Endothelial cell of umbilical vein (primary cell): Measurements from ENCODE around the gene RANBP17. TPM values are rescaled to one million over a fixed set of nuclear protein-coding genes. Genes with fewer than 3 reads are reported as not detected.

Experiments
- BruUV-seq: library from RNA; stranded (reverse); fragments of 400-500 nt; replicated peaks from 2 replicates; lab custom pipeline; 2021; lab: Mats Ljungman, UMichigan
- CTCF ChIA-PET: fragments of 300-600, 350-600 bp; sonication (Branson Sonifier 250); formaldehyde crosslinking; loops from one replicate; lab custom pipeline; 2021; ENCODE audit warnings: antibody characterized with exemption, inconsistent platforms; lab: Charles Lee
- POLR2A ChIA-PET: fragments of 300-600, 350-600 bp; sonication (Branson Sonifier 250); formaldehyde crosslinking; loops from one replicate; lab custom pipeline; 2021; ENCODE audit warnings: antibody characterized with exemption, inconsistent platforms; lab: Charles Lee
- DNase-seq: peaks from one replicate; pipeline ENCODE4 v3.0.0-alpha.2; 2011; ENCODE audit warnings: low read depth, low spot score
- FAIRE-seq: peaks from 2 replicates; lab custom pipeline; 2011; peaks lifted over from hg19 to GRCh38; lab: Jason Lieb, UNC
- H2AFZ ChIP-seq: 2 replicates; pipeline ENCODE4 v1.6.0; 2012; ENCODE audit warnings: low read depth, low read length, control low read depth, inconsistent platforms
- H3K27ac ChIP-seq: 2 replicates; pipeline ENCODE4 v1.5.1; 2011; ENCODE audit warnings: low read depth, mild to moderate bottlenecking, control low read depth, low read length, moderate library complexity; ENCODE audit not compliant: insufficient read depth
- H3K27me3 ChIP-seq, 2 experiments: 2 replicates each; pipeline versions ENCODE4 v1.6.0 to v1.6.1; 2011; ENCODE audit warnings: low read length in 2 of 2, mixed read lengths in 1 of 2; ENCODE audit not compliant: control insufficient read depth in 2 of 2, insufficient read depth in 2 of 2
- H3K36me3 ChIP-seq, 2 experiments: 2 replicates in 1 of 2; 3 replicates in 1 of 2; pipeline ENCODE4 v1.5.1; 2011; ENCODE audit warnings: low read length in 2 of 2, mild to moderate bottlenecking in 1 of 2, moderate library complexity in 1 of 2; ENCODE audit not compliant: control insufficient read depth in 2 of 2, insufficient read depth in 2 of 2; ENCODE audit errors: extremely low read depth in 1 of 2
- H3K4me1 ChIP-seq: 3 replicates; pipeline ENCODE4 v1.5.1; 2011; ENCODE audit warnings: mild to moderate bottlenecking, low read length; ENCODE audit not compliant: control insufficient read depth, insufficient read depth; ENCODE audit errors: extremely low read depth
- H3K4me2 ChIP-seq: 2 replicates; pipeline ENCODE4 v1.6.1; 2011; ENCODE audit warnings: low read length, control low read depth, mixed read lengths; ENCODE audit not compliant: insufficient read depth
- H3K4me3 ChIP-seq, 3 experiments: fragments of 200-600 bp in 1 of 3; sonication (generic), shearing (Covaris generic) in 1 of 3; replicated peaks in 1 of 3; 2 replicates each; pipeline ENCODE4 v1.5.1; 2011 to 2016; ENCODE audit warnings: control low read depth in 3 of 3, low read length in 3 of 3, mild to moderate bottlenecking in 2 of 3, inconsistent platforms in 1 of 3, low read depth in 1 of 3, moderate library complexity in 1 of 3; ENCODE audit not compliant: insufficient read depth in 1 of 3
- H3K79me2 ChIP-seq: 2 replicates; pipeline ENCODE4 v1.6.0; 2012; ENCODE audit warnings: low read length, inconsistent platforms; ENCODE audit not compliant: control insufficient read depth, insufficient read depth
- H3K9ac ChIP-seq: replicated peaks from 2 replicates; pipeline ENCODE3; 2011; ENCODE audit warnings: low read length, control low read depth; ENCODE audit not compliant: insufficient read depth; ENCODE audit errors: extremely low read depth
- H3K9me1 ChIP-seq: replicated peaks from 3 replicates; pipeline ENCODE4 v1.6.0; 2011; ENCODE audit warnings: mild to moderate bottlenecking, low read length; ENCODE audit not compliant: control insufficient read depth, insufficient read depth; ENCODE audit errors: extremely low read depth
- H3K9me3 ChIP-seq: replicated peaks from 2 replicates; pipeline ENCODE4 v1.5.1; 2012; ENCODE audit warnings: low read length, inconsistent platforms; ENCODE audit not compliant: control insufficient read depth, insufficient read depth
- H4K20me1 ChIP-seq: replicated peaks from 2 replicates; pipeline ENCODE3; 2011; ENCODE audit warnings: mild to moderate bottlenecking, low read length; ENCODE audit not compliant: control insufficient read depth, insufficient read depth; ENCODE audit errors: extremely low read depth
- EZH2 ChIP-seq: IDR thresholded peaks from 2 replicates; pipeline ENCODE4 v1.6.1; 2012; ENCODE audit warnings: borderline replicate concordance, low read depth, mild to moderate bottlenecking, moderate library complexity, low read length, inconsistent platforms; ENCODE audit not compliant: severe bottlenecking
- FOS ChIP-seq: IDR thresholded peaks from 2 replicates; pipeline ENCODE4 v1.6.1; 2011; ENCODE audit warnings: mild to moderate bottlenecking, low read length, moderate library complexity, borderline replicate concordance; ENCODE audit not compliant: insufficient read depth
- GATA2 ChIP-seq: IDR thresholded peaks from 2 replicates; pipeline ENCODE4 v1.7.0; 2011; ENCODE audit warnings: low read depth, mild to moderate bottlenecking, moderate library complexity, mixed read lengths, low read length; ENCODE audit not compliant: insufficient read length, insufficient read depth
- JUN ChIP-seq: IDR thresholded peaks from 2 replicates; pipeline ENCODE4 v1.6.1; 2011; ENCODE audit warnings: borderline replicate concordance, low read depth; ENCODE audit not compliant: insufficient read length, insufficient read depth
- MYC ChIP-seq: IDR thresholded peaks from one replicate; pipeline ENCODE4 v1.6.1; 2011; ENCODE audit warnings: mild to moderate bottlenecking, low read depth, low read length
- POLR2A ChIP-seq: IDR thresholded peaks from 2 replicates; pipeline ENCODE4 v1.6.1; 2012; ENCODE audit warnings: low read depth, mild to moderate bottlenecking, control low read depth, low read length
- POLR2AphosphoS5 ChIP-seq: IDR thresholded peaks from 2 replicates; pipeline ENCODE4 v1.6.1; 2012; ENCODE audit warnings: low read depth, mild to moderate bottlenecking, control low read depth, low read length, moderate library complexity; ENCODE audit not compliant: insufficient read depth
- dilution Hi-C: fragments of 300-500 bp; cut with MboI; formaldehyde crosslinking; loops from one replicate; pipeline ENCODE4 v1.15.0; 2019; ENCODE audit warnings: low sequenced_read_pairs; ENCODE audit not compliant: extremely low pct_ligation_motif_present
- intact Hi-C: fragments of 100-400 bp; cut with micrococcal nuclease; formaldehyde crosslinking; loops from one replicate; pipeline ENCODE4 v1.10.0; 2022
- polyA plus RNA-seq, 4 experiments: library from polyadenylated mRNA; depleted of rRNA in 3 of 4; stranded (reverse) in 3 of 4; unstranded in 1 of 4; fragments of >200 nt; gene quantifications; 2 replicates each; pipeline versions ENCODE4 v1.2.1 to v1.2.3, GENCODE V29; 2011 to 2012; ENCODE audit warnings: missing spikeins in 1 of 4
- total RNA-seq: library from RNA; stranded (reverse); gene quantifications from 2 replicates; pipeline ENCODE4 v1.2.3, GENCODE V29; 2021
- TF ChIP-seq, protein P1 (sequence below): IDR thresholded peaks from 2 replicates; pipeline ENCODE4 v1.6.1; 2011; ENCODE audit not compliant: insufficient read depth, insufficient read length
- TF ChIP-seq, protein P2 (sequence below), 2 donors: IDR thresholded peaks; 1 replicate in 1 of 2; 2 replicates in 1 of 2; pipeline ENCODE4 v1.5.1; 2011; ENCODE audit warnings: low read length in 2 of 2, mild to moderate bottlenecking in 2 of 2, moderate library complexity in 2 of 2, control low read depth in 1 of 2, inconsistent platforms in 1 of 2, low read depth in 1 of 2; ENCODE audit not compliant: insufficient read depth in 1 of 2; ENCODE audit errors: extremely low read depth in 1 of 2

Gene RANBP17
- total and polyA plus RNA-seq, 2 donors (not counting 3 experiments of a cell fraction or from before 2014, with no cell fraction given) = 5.6 to 13.6 TPM

DNA sequence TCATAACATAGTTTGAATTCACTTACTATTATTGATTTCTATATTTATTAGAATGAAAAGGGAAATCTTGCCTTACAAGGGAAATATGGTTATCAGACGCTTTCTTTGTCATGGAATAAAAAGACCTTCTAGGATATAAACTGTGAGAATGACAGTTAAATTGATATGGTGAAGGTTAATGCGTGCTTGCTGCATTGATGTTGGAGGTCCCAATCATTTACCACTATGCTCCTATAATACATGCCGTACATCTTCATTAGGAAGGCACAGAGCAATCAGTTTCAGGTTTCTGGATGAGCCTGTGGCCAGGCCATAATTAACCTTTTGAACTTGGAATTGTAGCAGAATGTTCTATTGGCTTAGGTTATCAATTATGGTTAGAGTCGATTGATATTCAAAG, 245.9 kb downstream of the RANBP17 start:
- no peak for DNase-seq
- no peaks in the 10 kb centered on the region for H3K36me3 ChIP-seq
- intact Hi-C loops (no loop called here), dilution Hi-C loops (no loop called here)
- FAIRE-seq = no peak
- H3K4me2 ChIP-seq = no peak overlapping the region
- ChIA-PET CTCF (no interaction called here), POLR2A (no interaction called here)
- no peak for TF ChIP-seq JUN
- TF ChIP-seq MYC = no peak
- TF ChIP-seq FOS = no peak
- TF ChIP-seq, protein P1, sequence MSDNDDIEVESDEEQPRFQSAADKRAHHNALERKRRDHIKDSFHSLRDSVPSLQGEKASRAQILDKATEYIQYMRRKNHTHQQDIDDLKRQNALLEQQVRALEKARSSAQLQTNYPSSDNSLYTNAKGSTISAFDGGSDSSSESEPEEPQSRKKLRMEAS = no peak
- TF ChIP-seq, protein P2, sequence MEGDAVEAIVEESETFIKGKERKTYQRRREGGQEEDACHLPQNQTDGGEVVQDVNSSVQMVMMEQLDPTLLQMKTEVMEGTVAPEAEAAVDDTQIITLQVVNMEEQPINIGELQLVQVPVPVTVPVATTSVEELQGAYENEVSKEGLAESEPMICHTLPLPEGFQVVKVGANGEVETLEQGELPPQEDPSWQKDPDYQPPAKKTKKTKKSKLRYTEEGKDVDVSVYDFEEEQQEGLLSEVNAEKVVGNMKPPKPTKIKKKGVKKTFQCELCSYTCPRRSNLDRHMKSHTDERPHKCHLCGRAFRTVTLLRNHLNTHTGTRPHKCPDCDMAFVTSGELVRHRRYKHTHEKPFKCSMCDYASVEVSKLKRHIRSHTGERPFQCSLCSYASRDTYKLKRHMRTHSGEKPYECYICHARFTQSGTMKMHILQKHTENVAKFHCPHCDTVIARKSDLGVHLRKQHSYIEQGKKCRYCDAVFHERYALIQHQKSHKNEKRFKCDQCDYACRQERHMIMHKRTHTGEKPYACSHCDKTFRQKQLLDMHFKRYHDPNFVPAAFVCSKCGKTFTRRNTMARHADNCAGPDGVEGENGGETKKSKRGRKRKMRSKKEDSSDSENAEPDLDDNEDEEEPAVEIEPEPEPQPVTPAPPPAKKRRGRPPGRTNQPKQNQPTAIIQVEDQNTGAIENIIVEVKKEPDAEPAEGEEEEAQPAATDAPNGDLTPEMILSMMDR (IDR thresholded peaks at IDR 0.05; ENCODE audit: extremely low read depth in 1 of 2, insufficient read depth in 1 of 2, low read depth in 1 of 2, low read length in 2 of 2) = no peak
- no peak for TF ChIP-seq POLR2A
- TF ChIP-seq GATA2 = no peak
- TF ChIP-seq EZH2 = no peak
- no peak for TF ChIP-seq POLR2AphosphoS5
- no peaks in the 10 kb centered on the region for H3K27me3 ChIP-seq
- no peaks in the 10 kb centered on the region for H3K9me3 ChIP-seq
- H3K9ac ChIP-seq = no peak overlapping the region
- no peak overlapping the region for H2AFZ ChIP-seq
- H3K4me3 ChIP-seq = no peak overlapping the region
- no TSS peak for BruUV-seq
- no peaks in the 10 kb centered on the region for H3K4me1 ChIP-seq
- no peaks in the 10 kb centered on the region for H3K9me1 ChIP-seq
- H4K20me1 ChIP-seq = no peaks in the 10 kb centered on the region
- no peak overlapping the region for H3K27ac ChIP-seq
- no peaks in the 10 kb centered on the region for H3K79me2 ChIP-seq
